Astrocyte (in vitro differentiated cells and primary cell): ENCODE data around the gene COL5A2. TPM values are rescaled to one million over a fixed set of nuclear protein-coding genes. Genes with fewer than 3 reads are reported as not detected.

Experiments used
- DNase-seq: peaks from one replicate; pipeline ENCODE4 v3.0.0-alpha.2; 2010; ENCODE audit warnings: low read depth
- FAIRE-seq: peaks from 2 replicates; lab custom pipeline; 2011; peaks lifted over from hg19 to GRCh38; lab: Jason Lieb, UNC
- H2AFZ ChIP-seq: 2 replicates; pipeline ENCODE4 v1.6.0; 2012; ENCODE audit warnings: low read depth, low read length, inconsistent platforms
- H3K27ac ChIP-seq: 2 replicates; pipeline ENCODE4 v1.5.1; 2011; ENCODE audit warnings: low read depth, low read length, inconsistent platforms
- H3K27me3 ChIP-seq: 2 replicates; pipeline ENCODE4 v1.6.0; 2011; ENCODE audit warnings: low read length, inconsistent platforms; ENCODE audit not compliant: insufficient read depth
- H3K36me3 ChIP-seq: 2 replicates; pipeline ENCODE4 v1.5.1; 2011; ENCODE audit warnings: low read length, inconsistent platforms; ENCODE audit not compliant: insufficient read depth
- H3K4me1 ChIP-seq: 2 replicates; pipeline ENCODE4 v1.5.1; 2011; ENCODE audit warnings: low read length, inconsistent platforms; ENCODE audit not compliant: insufficient read depth
- H3K4me2 ChIP-seq: 2 replicates; pipeline ENCODE4 v1.6.0; 2012; ENCODE audit warnings: low read length, inconsistent platforms
- H3K4me3 ChIP-seq: 2 replicates; pipeline ENCODE4 v1.5.1; 2011; ENCODE audit warnings: low read depth, mild to moderate bottlenecking, low read length, inconsistent platforms; ENCODE audit not compliant: insufficient read depth
- H3K79me2 ChIP-seq: 2 replicates; pipeline ENCODE4 v1.6.0; 2012; ENCODE audit warnings: mild to moderate bottlenecking, low read length, inconsistent platforms; ENCODE audit not compliant: insufficient read depth
- H3K9ac ChIP-seq: 2 replicates; pipeline ENCODE4 v1.6.0; 2012; ENCODE audit warnings: mild to moderate bottlenecking, low read length, inconsistent platforms
- H3K9me3 ChIP-seq: 2 replicates; pipeline ENCODE4 v1.5.1; 2012; ENCODE audit warnings: low read depth, mild to moderate bottlenecking, low read length, inconsistent platforms; ENCODE audit not compliant: insufficient read depth
- H4K20me1 ChIP-seq: 2 replicates; pipeline ENCODE4 v1.6.0; 2012; ENCODE audit warnings: low read length, inconsistent platforms; ENCODE audit not compliant: insufficient read depth
- H3K27ac Mint-ChIP-seq: one replicate; pipeline ENCODE4 v1.8.0; 2021; ENCODE audit warnings: mild to moderate bottlenecking, mixed read lengths; ENCODE audit not compliant: unreplicated experiment
- H3K27me3 Mint-ChIP-seq: one replicate; pipeline ENCODE4 v1.8.0; 2021; ENCODE audit warnings: low read depth, mixed read lengths; ENCODE audit not compliant: unreplicated experiment
- H3K36me3 Mint-ChIP-seq: one replicate; pipeline ENCODE4 v1.8.0; 2021; ENCODE audit warnings: low read depth, mixed read lengths; ENCODE audit not compliant: unreplicated experiment
- H3K4me1 Mint-ChIP-seq: one replicate; pipeline ENCODE4 v1.8.0; 2021; ENCODE audit warnings: low read depth, mixed read lengths; ENCODE audit not compliant: unreplicated experiment
- H3K4me3 Mint-ChIP-seq: one replicate; pipeline ENCODE4 v1.8.0; 2021; ENCODE audit warnings: mild to moderate bottlenecking, moderate library complexity, mixed read lengths; ENCODE audit not compliant: unreplicated experiment
- H3K9me3 Mint-ChIP-seq: one replicate; pipeline ENCODE4 v1.8.0; 2021; ENCODE audit warnings: mild to moderate bottlenecking, mixed read lengths; ENCODE audit not compliant: unreplicated experiment
- EZH2 ChIP-seq: IDR thresholded peaks from 2 replicates; pipeline ENCODE4 v1.6.1; 2012; ENCODE audit warnings: mild to moderate bottlenecking, low read length, inconsistent platforms; ENCODE audit not compliant: insufficient read depth
- total RNA-seq: library from RNA; stranded (reverse); gene quantifications from 2 replicates; pipeline ENCODE4 v1.2.1, GENCODE V29; 2021
- TF ChIP-seq, protein P1 (sequence below): IDR thresholded peaks from 2 replicates; pipeline ENCODE4 v1.5.1; 2011; ENCODE audit warnings: low read depth, mild to moderate bottlenecking, inconsistent platforms, low read length, moderate library complexity; ENCODE audit not compliant: insufficient read depth

COL5A2 gene
- total RNA-seq, 1 donor from 2014 or later = 429 TPM

DNA sequence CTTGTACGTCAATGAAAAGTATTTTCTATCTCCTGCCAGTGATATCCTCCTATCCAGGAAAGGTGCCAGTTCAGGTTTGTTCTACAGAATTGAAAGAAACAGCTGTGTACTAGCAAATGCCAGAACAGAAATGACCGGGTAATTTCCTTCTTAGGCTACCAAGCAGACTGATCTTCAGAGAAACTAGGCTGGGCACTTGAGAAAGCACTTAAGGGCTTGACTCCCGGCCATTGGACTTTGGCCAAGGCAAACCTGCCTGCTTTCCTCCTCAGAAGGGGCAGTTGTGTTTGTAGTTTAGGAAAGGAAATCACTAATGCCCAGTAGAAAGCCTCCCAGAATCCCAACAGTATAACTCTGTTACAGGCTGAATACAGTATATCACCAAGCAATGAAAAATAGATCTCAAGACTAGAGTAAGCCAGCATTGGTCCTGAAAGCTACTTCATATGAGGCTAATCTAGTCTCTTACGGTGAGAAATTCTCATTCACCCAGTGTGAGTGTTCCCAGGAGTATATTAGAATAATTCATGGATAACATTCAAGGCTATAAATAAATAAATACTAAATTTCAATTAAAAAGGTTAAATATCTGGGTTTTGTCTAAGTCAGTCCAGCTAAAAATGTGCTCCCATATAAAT is 43.0 kb upstream of the COL5A2 start:
- H3K9ac ChIP-seq = no peak overlapping the region
- Mint-ChIP-seq H3K4me3 (no peak overlapping the region), H3K36me3 (no peaks in the 10 kb centered on the region), H3K9me3 (no peaks in the 10 kb centered on the region), H3K27me3 (no peaks in the 10 kb centered on the region), H3K27ac (no peak overlapping the region), H3K4me1 (peaks cover 5% of the 10 kb centered on the region)
- no peaks in the 10 kb centered on the region for H3K79me2 ChIP-seq
- no peaks in the 10 kb centered on the region for H3K36me3 ChIP-seq
- no peak overlapping the region for H3K4me3 ChIP-seq
- no peaks in the 10 kb centered on the region for H4K20me1 ChIP-seq
- peak overlapping the region; percentile 12 for H2AFZ ChIP-seq
- peaks cover 15% of the 10 kb centered on the region for H3K4me1 ChIP-seq
- peak overlapping the region; percentile 1 for H3K4me2 ChIP-seq
- FAIRE-seq (no peak), DNase-seq (peak; percentile 66)
- no peak for TF ChIP-seq EZH2
- TF ChIP-seq, protein P1, sequence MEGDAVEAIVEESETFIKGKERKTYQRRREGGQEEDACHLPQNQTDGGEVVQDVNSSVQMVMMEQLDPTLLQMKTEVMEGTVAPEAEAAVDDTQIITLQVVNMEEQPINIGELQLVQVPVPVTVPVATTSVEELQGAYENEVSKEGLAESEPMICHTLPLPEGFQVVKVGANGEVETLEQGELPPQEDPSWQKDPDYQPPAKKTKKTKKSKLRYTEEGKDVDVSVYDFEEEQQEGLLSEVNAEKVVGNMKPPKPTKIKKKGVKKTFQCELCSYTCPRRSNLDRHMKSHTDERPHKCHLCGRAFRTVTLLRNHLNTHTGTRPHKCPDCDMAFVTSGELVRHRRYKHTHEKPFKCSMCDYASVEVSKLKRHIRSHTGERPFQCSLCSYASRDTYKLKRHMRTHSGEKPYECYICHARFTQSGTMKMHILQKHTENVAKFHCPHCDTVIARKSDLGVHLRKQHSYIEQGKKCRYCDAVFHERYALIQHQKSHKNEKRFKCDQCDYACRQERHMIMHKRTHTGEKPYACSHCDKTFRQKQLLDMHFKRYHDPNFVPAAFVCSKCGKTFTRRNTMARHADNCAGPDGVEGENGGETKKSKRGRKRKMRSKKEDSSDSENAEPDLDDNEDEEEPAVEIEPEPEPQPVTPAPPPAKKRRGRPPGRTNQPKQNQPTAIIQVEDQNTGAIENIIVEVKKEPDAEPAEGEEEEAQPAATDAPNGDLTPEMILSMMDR = no peak
- H3K27me3 ChIP-seq = no peaks in the 10 kb centered on the region
- H3K27ac ChIP-seq = no peak overlapping the region
- no peaks in the 10 kb centered on the region for H3K9me3 ChIP-seq

DNA sequence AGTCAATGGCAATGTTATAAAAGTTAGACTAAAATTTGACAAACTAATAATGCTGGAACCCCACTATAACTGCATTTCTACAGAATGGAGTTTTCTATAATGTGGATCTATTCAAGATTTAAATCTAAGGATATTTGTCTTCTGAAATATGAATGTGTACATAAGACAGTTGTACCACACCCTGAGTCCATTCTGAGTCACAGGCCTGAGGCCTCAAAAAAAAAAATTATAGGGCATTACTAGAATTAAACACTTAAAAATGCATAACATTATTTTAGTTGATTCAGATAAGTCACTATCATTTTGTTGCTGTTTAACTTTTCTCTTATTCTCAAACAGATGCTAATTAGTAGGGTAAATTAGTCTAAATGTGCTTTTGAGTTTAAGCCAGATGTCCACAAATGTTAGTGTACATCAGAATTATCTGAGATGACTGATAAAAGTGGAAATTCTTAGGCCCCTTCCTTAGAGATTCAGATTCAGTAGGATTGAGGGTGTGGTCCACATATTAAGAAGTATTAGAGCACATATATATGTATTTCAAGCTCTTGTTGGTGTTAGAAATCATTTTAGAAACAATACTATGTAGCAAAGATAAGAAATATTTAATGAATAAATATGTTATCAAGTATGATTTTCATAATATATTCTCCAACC is 42.4 kb upstream of the COL5A2 start:
- H3K4me1 Mint-ChIP-seq = peaks cover 6% of the 10 kb centered on the region
- Histone ChIP-seq H3K4me1 (peaks cover 22% of the 10 kb centered on the region), H3K4me3 (no peak overlapping the region), H3K9me3 (no peaks in the 10 kb centered on the region), H4K20me1 (no peaks in the 10 kb centered on the region), H3K9ac (no peak overlapping the region), H3K79me2 (no peaks in the 10 kb centered on the region), H3K36me3 (no peaks in the 10 kb centered on the region), H3K27ac (no peak overlapping the region), H2AFZ (no peak overlapping the region), H3K4me2 (peak overlapping the region; percentile 5), H3K27me3 (no peaks in the 10 kb centered on the region)
- no peak overlapping the region for H3K27ac Mint-ChIP-seq
- no peak overlapping the region for H3K4me3 Mint-ChIP-seq
- FAIRE-seq (peak; percentile 45), DNase-seq (peak; percentile 38)
- H3K36me3 Mint-ChIP-seq = no peaks in the 10 kb centered on the region
- H3K27me3 Mint-ChIP-seq = no peaks in the 10 kb centered on the region
- no peak for TF ChIP-seq EZH2
- TF ChIP-seq, protein P1 = no peak
- H3K9me3 Mint-ChIP-seq = no peaks in the 10 kb centered on the region

DNA sequence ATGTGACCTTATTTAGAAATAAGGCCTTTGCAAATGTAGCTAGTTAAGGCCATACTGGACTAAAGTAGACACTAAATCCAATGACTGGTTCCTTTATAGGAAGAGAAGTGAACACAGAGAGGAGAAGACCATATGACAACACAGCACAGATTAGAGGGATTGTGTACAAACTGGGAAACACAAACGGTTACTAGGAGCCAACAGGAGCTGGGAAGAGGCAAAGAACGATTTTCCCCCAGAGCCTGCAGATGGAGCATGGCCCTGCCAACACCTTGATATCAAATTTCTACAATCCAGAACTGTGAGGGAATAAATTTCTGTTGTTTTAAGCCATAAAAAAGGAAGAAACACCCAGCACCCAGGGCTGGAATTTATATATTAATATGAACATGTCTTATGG is 38.7 kb upstream of the COL5A2 start:
- peaks cover 6% of the 10 kb centered on the region for H3K4me1 Mint-ChIP-seq
- no peak overlapping the region for H3K27ac Mint-ChIP-seq
- H3K27me3 Mint-ChIP-seq = no peaks in the 10 kb centered on the region
- H3K4me3 Mint-ChIP-seq = no peak overlapping the region
- Histone ChIP-seq H4K20me1 (no peaks in the 10 kb centered on the region), H3K36me3 (no peaks in the 10 kb centered on the region), H3K79me2 (no peaks in the 10 kb centered on the region), H2AFZ (no peak overlapping the region), H3K27ac (peak overlapping the region; percentile 79), H3K27me3 (no peaks in the 10 kb centered on the region), H3K4me1 (peaks cover 22% of the 10 kb centered on the region), H3K4me3 (no peak overlapping the region), H3K9me3 (no peaks in the 10 kb centered on the region), H3K4me2 (peak overlapping the region; percentile 37), H3K9ac (peak overlapping the region; percentile 53)
- no peaks in the 10 kb centered on the region for H3K36me3 Mint-ChIP-seq
- FAIRE-seq (peak; percentile 82), DNase-seq (no peak)
- no peaks in the 10 kb centered on the region for H3K9me3 Mint-ChIP-seq
- TF ChIP-seq, protein P1 = no peak
